NCI-H2196 treated with DMSO at 0.1 percent for 48 hours (cell line): Measurements from ENCODE around the gene CTXND2.

Experiments used
- DNase-seq: peaks from one replicate; lab custom pipeline; 2025; ENCODE audit not compliant: unreplicated experiment; lab: John Stamatoyannopoulos, UW

CTXND2 gene

GRCh38 chr1:150957666-150958065 is 70.7 kb downstream of the CTXND2 start:
- DNase-seq = no peak

- DNase-seq = no peak
These were observed 73.7 kb downstream of the CTXND2 start for GRCh38 chr1:150960646-150961045.

GRCh38 chr1:150961756-150962155 is 74.8 kb downstream of the CTXND2 start:
- no peak for DNase-seq
